IMR-90 (cell line): ENCODE data around the gene MESP2. TPM values are rescaled to one million over a fixed set of nuclear protein-coding genes. Genes with fewer than 3 reads are reported as not detected.

Experiments
- ATAC-seq: fragments of 200-7000 bp; cut with Tn5 transposase; 2 replicates; pipeline ENCODE4 v1.9.1; 2020; ENCODE audit warnings: low read depth, mild to moderate bottlenecking, moderate library complexity
- BruUV-seq: library from RNA; stranded (reverse); fragments of 400-500 nt; replicated peaks from 2 replicates; lab custom pipeline; 2021; lab: Mats Ljungman, UMichigan
- CTCF ChIA-PET: fragments of 300-600 bp; formaldehyde crosslinking; extraction: SDS; loops from one replicate; lab custom pipeline; 2021; ENCODE audit warnings: antibody characterized with exemption; lab: Yijun Ruan, JAX
- POLR2A ChIA-PET: fragments of 300-600 bp; sonication (Branson Sonifier 250); formaldehyde crosslinking; loops from one replicate; lab custom pipeline; 2022; ENCODE audit warnings: antibody characterized with exemption; ENCODE audit not compliant: unreplicated experiment; lab: Charles Lee
- DNase-seq: peaks from one replicate; pipeline ENCODE4 v3.0.0; 2013
- H2AFZ ChIP-seq: replicated peaks from 2 replicates; pipeline ENCODE3; 2013; ENCODE audit warnings: low read length, mild to moderate bottlenecking; ENCODE audit not compliant: poor library complexity
- H2AK5ac ChIP-seq: 2 replicates; pipeline ENCODE4 v1.6.1; 2013; ENCODE audit warnings: low read depth, low read length, inconsistent platforms
- H2AK9ac ChIP-seq: replicated peaks from 2 replicates; pipeline ENCODE3; 2013; ENCODE audit warnings: mild to moderate bottlenecking, low read depth, low read length, moderate library complexity; ENCODE audit not compliant: poor library complexity
- H2BK120ac ChIP-seq: 2 replicates; pipeline ENCODE4 v1.6.1; 2013; ENCODE audit warnings: low read depth, low read length, inconsistent platforms
- H2BK15ac ChIP-seq: 3 replicates; pipeline ENCODE4 v1.6.1; 2013; ENCODE audit warnings: low read depth, low read length, inconsistent platforms
- H2BK20ac ChIP-seq: 2 replicates; pipeline ENCODE4 v1.6.1; 2013; ENCODE audit warnings: low read depth, mild to moderate bottlenecking, inconsistent platforms, low read length, moderate library complexity
- H2BK5ac ChIP-seq: 2 replicates; pipeline ENCODE4 v1.6.1; 2013; ENCODE audit warnings: mild to moderate bottlenecking, low read depth, low read length, inconsistent platforms; ENCODE audit not compliant: poor library complexity, severe bottlenecking
- H3K14ac ChIP-seq: replicated peaks from 2 replicates; pipeline ENCODE4 v1.6.1; 2013; ENCODE audit warnings: low read depth, low read length, inconsistent platforms
- H3K18ac ChIP-seq: 2 replicates; pipeline ENCODE4 v1.6.1; 2013; ENCODE audit warnings: low read depth, low read length, control low read depth
- H3K23ac ChIP-seq: 2 replicates; pipeline ENCODE4 v1.6.1; 2013; ENCODE audit warnings: low read depth, low read length, inconsistent platforms
- H3K27ac ChIP-seq: 2 replicates; pipeline ENCODE4 v1.5.1; 2013; ENCODE audit warnings: mild to moderate bottlenecking, control low read depth, low read length; ENCODE audit not compliant: insufficient read depth
- H3K27me3 ChIP-seq: 2 replicates; pipeline ENCODE4 v1.6.1; 2013; ENCODE audit warnings: low read length; ENCODE audit not compliant: control insufficient read depth, insufficient read depth
- H3K36me3 ChIP-seq: 2 replicates; pipeline ENCODE4 v1.6.1; 2013; ENCODE audit warnings: low read length, mixed read lengths; ENCODE audit not compliant: control insufficient read depth, insufficient read depth
- H3K4ac ChIP-seq: 2 replicates; pipeline ENCODE4 v1.6.1; 2013; ENCODE audit warnings: low read depth, low read length, inconsistent platforms
- H3K4me1 ChIP-seq: 2 replicates; pipeline ENCODE4 v1.6.1; 2013; ENCODE audit warnings: low read length, mixed read lengths; ENCODE audit not compliant: control insufficient read depth, insufficient read depth
- H3K4me2 ChIP-seq: 2 replicates; pipeline ENCODE4 v1.6.1; 2013; ENCODE audit warnings: low read depth, mild to moderate bottlenecking, control low read depth, low read length, moderate library complexity
- H3K4me3 ChIP-seq: 2 replicates; pipeline ENCODE4 v1.5.1; 2013; ENCODE audit warnings: low read depth, mild to moderate bottlenecking, control low read depth, low read length, moderate library complexity; ENCODE audit not compliant: insufficient read depth
- H3K56ac ChIP-seq: 2 replicates; pipeline ENCODE4 v1.6.1; 2013; ENCODE audit warnings: low read length, inconsistent platforms; ENCODE audit not compliant: insufficient read depth; ENCODE audit errors: extremely low read depth
- H3K79me1 ChIP-seq, 2 experiments: 2 replicates each; pipeline ENCODE4 v1.6.1; 2013; ENCODE audit warnings: low read length in 2 of 2, inconsistent platforms in 1 of 2, low read depth in 1 of 2
- H3K9ac ChIP-seq: 2 replicates; pipeline ENCODE4 v1.6.1; 2013; ENCODE audit warnings: low read depth, low read length, control low read depth
- H3K9me1 ChIP-seq: 2 replicates; pipeline ENCODE4 v1.6.1; 2013; ENCODE audit warnings: low read length, inconsistent platforms; ENCODE audit not compliant: insufficient read depth
- H3K9me3 ChIP-seq: 2 replicates; pipeline ENCODE4 v1.6.1; 2013; ENCODE audit warnings: low read length; ENCODE audit not compliant: control insufficient read depth, insufficient read depth
- H4K20me1 ChIP-seq: 2 replicates; pipeline ENCODE4 v1.6.1; 2013; ENCODE audit warnings: low read length, inconsistent platforms; ENCODE audit not compliant: insufficient read depth
- H4K5ac ChIP-seq: 2 replicates; pipeline ENCODE4 v1.6.1; 2013; ENCODE audit warnings: mild to moderate bottlenecking, low read depth, low read length, control low read depth
- H4K8ac ChIP-seq, 2 experiments: 2 replicates each; pipeline ENCODE4 v1.6.1; 2013; ENCODE audit warnings: low read depth in 2 of 2, low read length in 2 of 2, control low read depth in 1 of 2, inconsistent platforms in 1 of 2
- H4K91ac ChIP-seq: 2 replicates; pipeline ENCODE4 v1.6.1; 2013; ENCODE audit warnings: low read depth, low read length, inconsistent platforms; ENCODE audit not compliant: insufficient read depth
- BHLHE40 ChIP-seq: fragments of 150-350 bp; IDR thresholded peaks from 2 replicates; pipeline ENCODE4 v1.6.1; 2016; ENCODE audit warnings: mild to moderate bottlenecking, low read depth, low read length
- CEBPB ChIP-seq: IDR thresholded peaks from 2 replicates; pipeline ENCODE4 v1.6.1; 2012; ENCODE audit warnings: low read depth, low read length, improper control_type of control experiment
- CTCF ChIP-seq: conservative IDR thresholded peaks from 2 replicates; pipeline ENCODE4 v1.5.1; 2012; ENCODE audit warnings: mild to moderate bottlenecking, low read depth, low read length, improper control_type of control experiment
- FOS ChIP-seq: fragments of 150-350 bp; IDR thresholded peaks from 2 replicates; pipeline ENCODE4 v1.6.1; 2016; ENCODE audit warnings: low read depth, low read length
- MAFK ChIP-seq: IDR thresholded peaks from 2 replicates; pipeline ENCODE4 v1.6.1; 2012; ENCODE audit warnings: low read depth, low read length, improper control_type of control experiment
- MXI1 ChIP-seq: IDR thresholded peaks from 2 replicates; pipeline ENCODE4 v1.6.1; 2012; ENCODE audit warnings: low read depth, mild to moderate bottlenecking, low read length, moderate library complexity, borderline replicate concordance
- POLR2A ChIP-seq: IDR thresholded peaks from 2 replicates; pipeline ENCODE4 v1.6.1; 2012; ENCODE audit warnings: mild to moderate bottlenecking, low read depth, low read length
- SMC3 ChIP-seq: fragments of 150-350 bp; IDR thresholded peaks from 2 replicates; pipeline ENCODE4 v1.6.1; 2016; ENCODE audit warnings: low read depth, mild to moderate bottlenecking, antibody characterized with exemption, low read length, moderate library complexity
- USF2 ChIP-seq: fragments of 150-350 bp; IDR thresholded peaks from 2 replicates; pipeline ENCODE4 v1.6.1; 2017; ENCODE audit warnings: mild to moderate bottlenecking, antibody characterized with exemption, low read length, low read depth
- WGBS, 2 experiments: methylation state at CpG; one replicate each; pipeline versions ENCODE4 v1.1.5 to v1.1.7; 2013; ENCODE audit warnings: missing lambda C conversion rate in 2 of 2; ENCODE audit not compliant: insufficient read length in 1 of 2; ENCODE audit errors: extremely low coverage in 2 of 2; 5-methylcytosine and 5-hydroxymethylcytosine counted together
- dilution Hi-C: fragments of 300-500 bp; cut with HindIII; formaldehyde crosslinking; loops from one replicate; pipeline ENCODE4 v1.14.3; 2018; ENCODE audit warnings: low sequenced_read_pairs; ENCODE audit not compliant: unreplicated experiment
- in situ Hi-C: fragments of 300-500 bp; cut with MboI; formaldehyde crosslinking; loops from 3 replicates; pipeline ENCODE4 v1.14.3; 2019; ENCODE audit warnings: low sequenced_read_pairs, inconsistent platforms, mixed read lengths
- intact Hi-C: fragments of 100-400 bp; cut with micrococcal nuclease; formaldehyde crosslinking; loops from 2 replicates; pipeline ENCODE4 v1.10.0; 2022
- polyA plus RNA-seq, 3 experiments: library from polyadenylated mRNA; depleted of rRNA; stranded (reverse); fragments of >200 nt; gene quantifications; 2 replicates each; pipeline ENCODE4 v1.2.3, GENCODE V29; 2012; ENCODE audit warnings: low replicate concordance in 1 of 3
- total RNA-seq: library from RNA; depleted of rRNA; stranded (reverse); fragments of >200 nt; gene quantifications from 2 replicates; pipeline ENCODE4 v1.2.3, GENCODE V29; 2012

Gene MESP2
- total and polyA plus RNA-seq, 2 of the 4 experiments (the other 2 are of a cell fraction): 0.18 to 0.32 TPM

DNA sequence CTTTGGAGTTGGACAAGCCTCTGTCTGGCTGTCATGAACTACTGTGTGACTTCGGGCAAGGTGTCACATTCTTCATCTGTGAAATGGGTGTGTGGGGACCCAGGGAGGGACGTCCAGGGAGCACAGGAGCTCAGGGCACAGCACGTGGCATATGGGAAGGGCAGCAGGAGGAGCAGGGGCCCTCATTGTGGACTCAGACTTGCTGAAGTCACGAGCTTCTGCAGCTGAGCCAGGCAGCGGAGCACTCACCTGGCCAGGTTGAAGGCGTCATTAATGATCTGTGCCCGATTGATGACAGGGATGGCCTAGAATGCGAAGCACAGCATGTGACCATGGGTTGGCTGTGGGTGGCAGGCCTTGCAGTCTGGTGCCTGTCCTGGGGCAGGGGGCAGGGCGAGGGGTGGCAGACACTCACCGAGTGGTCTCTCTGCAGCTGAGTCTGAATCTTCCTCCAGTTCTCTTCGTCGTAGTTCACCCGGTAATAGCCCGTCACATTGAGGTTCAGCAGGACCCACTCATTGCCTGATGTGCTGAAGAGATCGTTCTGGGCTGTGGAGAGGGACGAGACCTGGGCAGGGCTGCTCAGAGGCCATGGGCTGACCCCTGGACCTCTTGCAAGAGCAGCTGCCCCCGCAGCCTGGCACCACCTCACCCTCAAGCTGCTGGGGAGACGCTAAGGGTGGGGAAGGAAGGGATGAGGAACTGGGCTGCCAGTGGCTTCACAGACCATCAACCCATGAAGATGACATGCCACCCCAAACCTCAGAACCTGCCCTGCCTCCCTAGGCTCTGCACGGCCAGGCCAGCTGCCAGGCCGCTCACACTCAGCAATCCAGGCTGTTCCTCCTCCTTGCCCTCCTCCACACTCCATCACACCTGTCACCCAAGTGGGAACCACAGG lies 23.1 kb downstream of the MESP2 start:
- CTCF ChIA-PET: no interaction called here
- no peak overlapping the region for H2AFZ ChIP-seq
- POLR2A ChIA-PET: no interaction called here

More for the DNA sequence above, 23.1 kb downstream of the MESP2 start:
- Histone ChIP-seq H3K23ac (no peak overlapping the region), H3K27me3 (no peaks in the 10 kb centered on the region), H3K4me1 (peaks cover 5% of the 10 kb centered on the region), H3K79me1 (no peaks in the 10 kb centered on the region), H3K9ac (no peak overlapping the region), H2AK5ac (no peak overlapping the region), H2BK15ac (no peak overlapping the region), H3K9me3 (peaks cover 6% of the 10 kb centered on the region; the same call in 1 of the 2 replicates), H3K4me3 (no peak overlapping the region), H3K56ac (no peak overlapping the region), H4K20me1 (no peaks in the 10 kb centered on the region), H3K4ac (no peak overlapping the region), H4K91ac (no peak overlapping the region), H2BK5ac (no peak overlapping the region), H4K5ac (no peak overlapping the region), H3K9me1 (0 out of 2 replicates have a peak, but pooled peaks cover 5% of the 10 kb centered on the region), H2BK20ac (no peak overlapping the region), H4K8ac (no peak overlapping the region), H3K18ac (no peak overlapping the region), H2BK120ac (no peak overlapping the region), H3K27ac (no peak overlapping the region), H3K36me3 (peaks cover 55% of the 10 kb centered on the region), H3K4me2 (no peak overlapping the region), H2AK9ac (peak overlapping the region; percentile 70), H3K14ac (no peak overlapping the region)
- ATAC-seq: no peak
- WGBS, 2 experiments: 91% methylated on average over 6 of the region's 20 CpGs; no CpG with 5 or more reads in 1 of the 2 experiments
- TF ChIP-seq MAFK: no peak
- TF ChIP-seq USF2: no peak
- no peak for TF ChIP-seq BHLHE40
- no peak for TF ChIP-seq CEBPB
- no peak for TF ChIP-seq CTCF
- no peak for TF ChIP-seq MXI1
- no peak for TF ChIP-seq SMC3
- no peak for TF ChIP-seq POLR2A
- TF ChIP-seq FOS: no peak
- in situ Hi-C loops: no loop called here
- BruUV-seq: no TSS peak
- dilution Hi-C loops: no loop called here
- DNase-seq: no peak
- intact Hi-C loops: no loop called here
